A549 treated with Hydrocortisone at 1 μM for 4 hours (cell line): ENCODE measurements around the gene CTNS. TPM values are rescaled to one million over a fixed set of nuclear protein-coding genes. Genes with fewer than 3 reads are reported as not detected.

Experiments used
- total RNA-seq: library from RNA; stranded (reverse); fragments of 200-300 nt; extraction: Qiagen RNA extraction; gene quantifications from 5 replicates; pipeline ENCODE4 v1.2.3, GENCODE V29; 2022

The CTNS gene
- total RNA-seq, result 11.8 to 17.0 TPM (median 12.2 TPM) in 5 replicates

GRCh38 chr17:3636154-3636907 lies at the start of gene CTNS, which contains the start of gene SHPK:
Gene CTNS (plus strand): TSS chr17:3636760. CDS start chr17:3640207, 3,447 bp downstream.
Gene SHPK (minus strand): TSS chr17:3636250. CDS start chr17:3636219, 31 bp downstream.

GRCh38 chr17:3668279-3669084 lies 31.9 kb downstream of the CTNS start, which contains the start of the genes EMC6 and TAX1BP3:
Gene EMC6 (plus strand): TSS chr17:3668812. CDS start chr17:3669147, 335 bp downstream.
Gene TAX1BP3 (minus strand): TSS chr17:3668578. CDS start chr17:3668526, 52 bp downstream.

GRCh38 chr17:3695723-3696411 lies 59.3 kb downstream of the CTNS start, which contains the start of gene P2RX5:
Gene P2RX5 (minus strand): TSS chr17:3696155. CDS start chr17:3696005, 150 bp downstream.

Other genes starting within 250 kb of the CTNS start
- not detected in 5 replicates for gene OR1E1, start 238.3 kb upstream of the CTNS start, total RNA-seq
- gene OR3A3, start 225.4 kb upstream of the CTNS start, total RNA-seq, result not detected in 5 replicates
- gene OR1E2, start 202.9 kb upstream of the CTNS start, total RNA-seq, result not detected in 5 replicates
- gene SPATA22, start 164.9 kb upstream of the CTNS start, total RNA-seq, result not detected in 5 replicates
- not detected in 5 replicates for gene ASPA, start 160.8 kb upstream of the CTNS start, total RNA-seq
- gene TRPV3, start 78.9 kb upstream of the CTNS start, total RNA-seq, result 0.30 to 0.40 TPM (median 0.36 TPM) in 5 replicates
- 3.5 to 4.1 TPM (median 3.9 TPM) in 5 replicates for gene TRPV1, start 27.3 kb upstream of the CTNS start, total RNA-seq
- 13.9 to 17.2 TPM (median 15.4 TPM) in 5 replicates for gene SHPK, start 510 bp upstream of the CTNS start, total RNA-seq
- 294 to 352 TPM (median 338 TPM) in 5 replicates for gene TAX1BP3, start 31.8 kb downstream of the CTNS start, total RNA-seq
- gene EMC6, start 32.1 kb downstream of the CTNS start, total RNA-seq, result 101 to 150 TPM (median 148 TPM) in 5 replicates
- gene P2RX5, start 59.4 kb downstream of the CTNS start, total RNA-seq, result 19.9 to 24.4 TPM (median 23.6 TPM) in 5 replicates
- 12.4 to 16.1 TPM (median 12.6 TPM) in 5 replicates for gene HASPIN, start 87.1 kb downstream of the CTNS start, total RNA-seq
- gene ITGAE, start 164.4 kb downstream of the CTNS start, total RNA-seq, result 84.6 to 102 TPM (median 95.7 TPM) in 5 replicates
- gene NCBP3, start 209.5 kb downstream of the CTNS start, total RNA-seq, result 26.3 to 35.6 TPM (median 30.4 TPM) in 5 replicates